Measurements from ENCODE around the gene KNL1.
"Not testable (repeated sequence)": the region's sequence is repeated elsewhere in the genome, so short reads cannot be mapped to it uniquely, and the experiment has no call there.

The KNL1 gene

DNA sequence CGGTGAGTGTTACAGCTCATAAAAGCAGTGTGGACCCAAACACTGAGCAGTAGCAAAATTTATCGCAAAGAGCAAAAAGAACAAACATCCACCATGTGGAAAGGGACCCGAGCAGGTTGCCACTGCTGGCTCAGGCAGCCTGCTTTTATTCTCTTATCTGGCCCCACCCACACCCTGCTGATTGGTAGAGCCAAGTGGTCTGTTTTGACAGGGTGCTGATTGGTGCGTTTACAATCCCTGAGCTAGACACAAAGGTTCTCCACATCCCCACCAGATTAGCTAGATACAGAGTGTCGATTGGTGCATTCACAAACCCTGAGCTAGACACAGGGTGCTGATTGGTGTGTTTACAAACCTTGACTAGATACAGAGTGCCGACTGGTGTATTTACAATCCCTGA lies 82.2 kb downstream of the KNL1 start:
- not testable (repeated sequence) for FAIRE-seq

DNA sequence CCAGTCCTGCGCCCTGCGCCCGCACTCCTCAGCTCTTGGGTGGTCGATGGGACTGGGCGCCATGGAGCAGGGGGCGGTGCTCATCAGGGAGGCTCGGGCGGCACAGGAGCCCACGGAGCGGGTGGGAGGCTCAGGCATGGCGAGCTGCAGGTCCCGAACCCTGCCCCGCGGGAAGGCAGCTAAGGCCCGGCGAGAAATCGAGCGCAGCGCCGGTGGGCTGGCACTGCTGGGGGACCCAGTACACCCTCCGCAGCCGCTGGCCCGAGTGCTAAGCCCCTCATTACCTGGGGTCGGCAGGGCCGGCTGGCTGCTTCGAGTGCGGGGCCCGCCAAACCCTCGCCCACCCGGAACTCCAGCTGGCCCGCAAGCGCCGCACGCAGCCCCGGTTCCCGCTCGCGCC lies 82.9 kb downstream of the KNL1 start:
- FAIRE-seq: not testable (repeated sequence)

DNA sequence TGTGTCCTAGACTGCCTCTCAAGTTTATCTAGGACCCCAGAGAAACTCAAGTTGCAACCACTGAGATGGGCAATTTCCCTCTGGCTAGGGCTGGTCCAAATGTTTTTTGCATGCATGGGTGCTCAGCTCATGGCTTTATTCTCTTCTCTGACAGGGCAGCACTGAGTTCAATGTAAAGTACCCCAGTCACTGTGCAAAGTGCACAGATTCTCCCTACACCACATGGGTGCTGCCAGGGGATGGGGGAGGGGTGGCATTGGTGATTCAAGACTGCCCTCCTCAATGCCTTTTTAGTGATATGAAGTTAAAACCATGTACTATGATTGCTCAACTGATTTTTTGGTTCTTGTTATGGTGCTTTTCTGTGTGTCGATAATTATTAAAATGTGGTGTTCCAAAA lies 86.1 kb downstream of the KNL1 start:
- FAIRE-seq: no peak

DNA sequence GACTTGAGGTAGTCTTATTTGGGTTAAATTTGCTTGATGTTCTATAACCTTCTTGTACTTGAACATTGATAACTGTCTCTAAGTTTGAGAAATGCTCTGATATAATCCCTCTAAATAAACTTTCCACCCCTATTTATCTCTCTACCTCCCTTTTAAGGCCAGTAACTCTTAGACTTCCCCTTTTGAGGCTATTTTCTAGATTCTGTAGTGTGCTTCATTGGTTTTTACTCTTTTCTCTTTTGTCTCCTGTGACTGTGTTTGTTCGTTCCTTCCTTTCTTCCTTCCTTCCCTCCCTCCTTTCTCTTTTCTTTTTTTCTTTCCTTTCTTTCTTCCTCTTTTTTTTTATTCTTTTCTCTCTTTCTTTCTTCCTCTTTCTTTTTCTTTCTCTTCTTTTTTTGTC lies 86.9 kb downstream of the KNL1 start:
- not testable (repeated sequence) for FAIRE-seq

DNA sequence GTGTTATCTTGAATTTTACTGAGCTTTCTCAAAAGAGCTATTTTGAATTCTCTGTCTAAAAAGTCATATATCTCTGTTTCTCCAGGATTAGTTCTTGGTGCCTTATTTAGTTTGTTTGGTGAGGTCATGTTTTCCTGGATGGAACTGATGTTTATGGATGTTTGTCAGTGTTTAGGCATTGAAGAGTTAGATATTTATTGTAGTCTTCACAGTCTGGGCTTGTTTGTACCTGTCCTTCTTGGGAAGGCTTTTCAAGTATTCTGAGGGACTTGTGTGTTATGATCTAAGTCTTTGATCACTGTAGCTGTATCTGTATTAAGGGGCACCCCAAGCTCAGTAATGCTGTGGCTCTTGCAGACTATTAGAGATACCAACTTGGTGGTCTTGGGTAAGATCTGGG lies 90.3 kb downstream of the KNL1 start:
- FAIRE-seq: no peak

DNA sequence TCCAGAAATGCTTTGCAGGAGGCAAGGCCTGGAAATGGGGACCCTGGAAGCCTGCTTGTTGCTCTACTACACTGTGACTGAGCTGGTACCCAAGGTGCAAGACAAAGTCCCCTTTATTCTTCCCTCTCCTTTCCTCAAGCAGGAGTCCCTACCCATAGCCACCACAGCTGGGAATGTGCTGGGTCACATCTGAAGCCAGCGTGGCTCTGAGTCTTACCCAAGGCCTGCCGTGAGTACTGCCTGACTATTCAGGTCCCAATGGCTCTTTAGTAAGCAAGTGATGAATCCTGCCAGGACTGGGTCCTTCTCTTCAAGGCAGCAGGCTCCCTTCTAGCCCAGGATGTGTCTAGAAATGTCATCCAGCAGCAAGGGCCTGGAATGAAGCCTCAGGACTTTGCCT lies 91.3 kb downstream of the KNL1 start:
- FAIRE-seq: no peak

DNA sequence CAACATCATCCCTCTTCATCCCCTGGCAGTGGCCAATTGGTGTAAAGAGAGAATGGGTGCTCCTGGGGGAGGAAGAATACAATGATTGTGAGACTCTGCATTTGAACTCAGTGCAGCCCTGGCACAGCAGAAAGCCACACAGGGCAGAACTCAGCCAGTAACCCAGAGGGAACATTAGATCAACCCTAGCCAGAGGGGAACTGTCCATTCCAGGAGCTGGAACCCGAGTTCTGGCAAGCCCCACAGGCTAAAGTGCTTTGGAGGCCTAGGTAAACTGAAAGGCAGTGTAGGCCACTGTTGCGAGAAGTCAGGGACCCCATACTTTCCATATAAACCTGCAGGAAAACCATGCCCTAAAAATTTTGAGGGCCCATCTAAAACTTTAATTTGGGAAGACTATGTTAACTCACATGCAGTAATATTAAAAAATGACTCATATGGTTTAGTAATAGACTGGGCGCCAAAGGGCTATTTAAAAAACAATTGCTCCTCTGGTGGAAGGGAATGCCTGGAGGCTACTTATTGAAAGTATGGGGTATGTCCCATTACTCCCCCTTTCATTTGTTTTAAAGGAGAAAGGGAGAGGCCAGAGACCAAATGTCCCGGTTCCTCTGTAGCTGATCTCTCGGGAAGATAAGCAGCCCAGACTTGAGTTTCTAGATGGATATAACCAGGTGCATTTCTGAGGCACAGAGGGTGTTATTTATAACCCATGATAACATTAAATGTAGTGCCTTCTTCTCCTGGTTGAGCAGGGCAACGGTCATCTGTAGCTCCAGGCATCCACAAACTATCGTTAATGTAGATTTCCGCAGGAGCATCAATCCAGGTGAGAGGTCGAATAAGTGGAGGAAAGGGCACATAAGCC lies 95.1 kb downstream of the KNL1 start:
- no peak for FAIRE-seq

DNA sequence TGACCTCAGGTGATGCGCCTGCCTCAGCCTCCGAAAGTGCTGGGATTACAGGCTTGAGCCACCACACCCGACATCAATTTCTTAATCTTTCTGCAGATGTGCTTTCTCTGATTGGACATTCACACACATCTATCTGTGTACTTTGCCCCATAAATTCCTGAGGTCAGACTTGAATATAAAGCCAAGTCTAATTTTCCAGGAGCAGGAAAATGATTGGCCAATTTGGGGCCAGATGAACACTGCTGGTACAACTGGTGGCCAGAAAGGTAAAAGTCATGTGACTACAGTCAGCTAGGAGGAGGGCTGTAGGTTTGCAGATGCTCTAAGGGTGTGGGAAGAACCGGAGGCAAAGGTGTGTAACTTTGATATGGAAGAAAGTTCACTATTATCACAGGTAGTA lies 97.7 kb downstream of the KNL1 start:
- no peak for FAIRE-seq

DNA sequence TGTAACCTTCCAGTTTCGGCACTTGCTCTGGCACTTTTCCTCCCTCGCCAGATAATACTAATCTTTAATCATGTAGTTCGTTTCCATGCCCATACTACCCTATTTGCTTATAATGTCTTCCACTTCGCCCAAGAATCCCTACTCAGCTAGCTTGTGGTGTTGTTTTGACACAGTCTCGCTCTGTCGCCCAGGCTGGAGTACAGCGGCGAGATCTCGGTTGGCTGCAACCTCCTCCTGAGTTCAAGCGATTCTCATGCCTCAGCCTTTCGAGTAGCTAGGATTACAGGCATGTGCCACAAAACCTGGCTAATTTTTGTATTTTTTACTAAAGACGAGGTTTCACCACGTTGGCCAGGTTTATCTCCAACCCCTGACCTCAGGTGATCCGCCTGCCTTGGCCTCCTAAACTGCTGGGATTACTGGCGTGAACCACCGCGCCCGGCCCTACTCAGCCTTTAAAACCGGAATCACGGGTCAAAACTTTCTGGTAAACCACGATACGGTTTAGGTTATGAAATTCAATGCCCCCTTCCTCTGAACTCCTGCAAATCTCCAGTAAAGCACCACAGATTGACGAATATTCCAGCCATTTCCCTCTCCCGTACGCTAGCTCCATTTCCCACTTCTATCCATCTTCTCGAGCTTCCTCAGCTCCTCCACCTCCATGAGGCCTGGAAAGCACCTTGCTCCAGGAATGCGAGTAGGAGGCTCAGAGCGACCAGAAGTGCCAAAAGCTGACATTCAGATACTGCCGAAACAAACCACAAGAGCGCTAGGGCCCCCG lies 100.0 kb downstream of the KNL1 start:
- no peak for FAIRE-seq

DNA sequence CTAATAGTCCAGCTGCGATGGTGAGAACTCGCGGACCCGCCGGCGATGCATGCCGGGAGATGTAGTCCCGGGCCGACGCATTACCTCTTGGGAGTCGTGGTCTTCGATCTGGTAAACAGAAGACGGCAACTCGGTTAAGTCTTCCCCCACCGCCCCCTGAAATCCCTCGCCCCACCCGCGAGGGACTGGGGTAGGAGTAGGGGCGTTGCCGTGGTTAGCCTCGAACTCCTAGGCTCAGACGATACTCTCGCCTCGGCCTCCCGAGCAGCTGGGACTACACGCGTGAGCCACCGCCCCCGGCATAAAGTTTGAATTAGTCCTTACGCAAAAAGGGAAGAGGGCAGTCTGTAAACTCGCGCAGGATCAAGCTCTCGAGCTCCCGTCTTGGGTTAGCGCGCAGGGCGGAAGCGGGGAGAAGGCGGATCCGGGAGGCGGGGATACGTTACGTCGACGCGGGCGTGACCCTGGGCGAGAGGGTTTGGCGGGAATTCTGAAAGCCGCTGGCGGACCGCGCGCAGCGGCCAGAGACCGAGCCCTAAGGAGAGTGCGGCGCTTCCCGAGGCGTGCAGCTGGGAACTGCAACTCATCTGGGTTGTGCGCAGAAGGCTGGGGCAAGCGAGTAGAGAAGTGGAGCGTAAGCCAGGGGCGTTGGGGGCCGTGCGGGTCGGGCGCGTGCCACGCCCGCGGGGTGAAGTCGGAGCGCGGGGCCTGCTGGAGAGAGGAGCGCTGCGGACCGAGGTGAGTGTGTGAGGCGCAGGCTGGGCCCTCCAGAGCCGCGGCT lies 100.8 kb downstream of the KNL1 start, which contains the start of gene RAD51:
TSS of gene RAD51 (plus strand) at position 487 of the 781 bp plus-strand sequence. CDS start 3,585 bp downstream, outside the sequence.
- FAIRE-seq: no peak

DNA sequence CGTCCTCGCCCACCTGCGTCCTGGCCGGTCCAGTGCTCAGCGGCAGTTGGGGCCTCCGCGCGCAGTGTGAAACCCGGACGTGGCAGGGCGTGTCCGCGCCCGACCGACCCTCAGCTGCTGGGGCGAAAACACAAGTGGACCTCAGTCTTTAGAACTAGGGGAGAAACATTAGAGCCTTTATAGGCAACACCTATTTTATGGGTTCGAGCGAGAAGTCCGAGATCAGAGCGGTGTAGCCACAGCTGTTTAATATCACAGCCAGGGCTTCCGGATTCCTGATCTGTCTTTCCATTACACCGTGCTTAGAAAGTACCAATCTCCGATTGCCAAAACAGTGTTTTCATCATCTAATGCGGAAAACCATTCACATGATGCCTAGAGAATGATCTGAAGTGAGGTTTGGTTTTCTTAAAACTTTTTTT lies 101.4 kb downstream of the KNL1 start:
- no peak for FAIRE-seq

DNA sequence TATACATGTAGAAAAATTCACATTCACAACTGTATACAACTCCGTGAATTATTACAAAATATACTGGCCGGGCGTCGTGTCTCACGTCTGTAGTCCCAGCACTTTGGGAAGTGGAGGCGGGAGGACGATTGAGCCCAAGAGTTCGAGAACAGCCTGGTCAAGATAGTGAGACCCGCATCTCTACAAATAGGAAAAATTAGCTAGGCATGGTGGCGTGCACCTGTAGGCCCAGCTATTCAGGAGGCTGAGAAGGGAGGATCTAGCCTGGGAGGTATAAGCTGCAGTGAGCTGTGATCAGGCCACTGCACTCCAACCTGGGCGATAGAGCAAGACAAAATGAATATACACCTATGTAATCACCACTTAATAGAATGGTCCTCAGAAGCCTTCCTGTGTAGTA lies 102.2 kb downstream of the KNL1 start:
- no peak for FAIRE-seq

DNA sequence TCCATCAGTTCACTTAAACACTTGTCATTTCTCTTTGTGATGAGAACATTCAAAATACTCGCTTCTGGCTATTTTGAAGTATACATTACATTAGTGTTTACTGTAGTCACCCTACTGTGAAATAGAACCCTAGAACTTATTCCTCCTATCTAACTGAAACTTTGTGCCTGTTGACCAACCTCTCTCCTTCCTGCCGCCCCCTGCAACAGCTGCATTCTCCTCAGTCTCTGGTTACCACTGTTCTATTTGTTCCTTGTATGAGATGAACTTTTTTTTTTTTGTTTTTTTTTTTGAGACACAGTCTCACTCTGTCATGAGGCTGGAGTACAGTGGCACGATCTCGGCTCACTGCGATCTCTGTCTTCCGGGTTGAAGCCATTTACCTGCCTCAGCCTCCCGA lies 103.9 kb downstream of the KNL1 start:
- FAIRE-seq: no peak

DNA sequence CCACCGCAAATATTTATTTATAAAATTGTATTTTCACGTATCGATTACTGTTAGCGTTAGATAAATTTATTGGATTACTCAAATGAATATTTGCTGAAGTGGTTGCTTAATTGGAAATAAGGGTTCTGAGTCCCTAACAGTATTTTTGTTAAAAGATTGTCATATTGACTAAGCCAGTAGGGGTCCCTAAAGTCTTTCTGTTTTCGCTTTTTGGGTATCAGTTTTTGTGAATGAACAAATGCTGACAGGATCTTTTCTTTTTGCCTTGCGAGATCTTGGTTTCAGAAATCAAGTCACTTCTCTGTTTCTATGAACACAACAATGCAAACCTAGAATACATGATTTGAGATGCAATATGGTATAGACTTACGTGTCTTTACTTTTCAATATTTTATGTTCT lies 108.0 kb downstream of the KNL1 start:
- no peak for FAIRE-seq

DNA sequence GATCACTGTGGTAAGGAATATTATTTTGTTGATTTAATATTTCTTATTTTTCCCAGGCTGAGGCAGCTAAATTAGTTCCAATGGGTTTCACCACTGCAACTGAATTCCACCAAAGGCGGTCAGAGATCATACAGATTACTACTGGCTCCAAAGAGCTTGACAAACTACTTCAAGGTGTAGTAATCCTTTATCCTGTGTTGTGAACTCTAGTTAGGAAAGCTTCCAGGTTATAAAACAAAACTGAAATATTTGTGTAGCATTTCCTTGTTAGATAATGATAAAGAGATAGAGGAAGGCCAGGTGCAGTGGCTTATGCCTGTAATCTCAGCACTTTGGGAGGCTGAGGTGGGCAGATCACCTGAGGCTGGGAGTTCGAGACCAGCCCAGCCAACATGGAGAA lies 112.1 kb downstream of the KNL1 start:
- no peak for FAIRE-seq
